GM12878 (cell line): ENCODE measurements around the gene NLGN3. TPM values are rescaled to one million over a fixed set of nuclear protein-coding genes. Genes with fewer than 3 reads are reported as not detected.

Experiments
- ATAC-seq: fragments of 200-7000 bp; cut with Tn5 transposase; 3 replicates; pipeline ENCODE4 v1.9.1; 2020; ENCODE audit warnings: mild to moderate bottlenecking, moderate library complexity
- BruUV-seq: library from RNA; stranded (reverse); fragments of 400-500 nt; replicated peaks from 2 replicates; lab custom pipeline; 2021; lab: Mats Ljungman, UMichigan
- CTCF ChIA-PET: fragments of 300-600 bp; sonication (Branson Sonifier 250); formaldehyde crosslinking; extraction: SDS; loops from one replicate; lab custom pipeline; 2021; ENCODE audit warnings: inconsistent platforms; lab: Yijun Ruan, JAX
- POLR2A ChIA-PET: fragments of 350-600 bp; formaldehyde crosslinking; extraction: SDS; loops from one replicate; lab custom pipeline; 2021; ENCODE audit warnings: inconsistent platforms; lab: Charles Lee
- RAD21 ChIA-PET: fragments of 300-600 bp; sonication (Branson Sonifier 250); formaldehyde crosslinking; loops from one replicate; lab custom pipeline; 2023; ENCODE audit warnings: antibody characterized with exemption; ENCODE audit not compliant: unreplicated experiment; lab: Charles Lee
- SMC1A ChIA-PET: fragments of 300-600 bp; sonication (Branson Sonifier 250); formaldehyde crosslinking; loops from one replicate; lab custom pipeline; 2023; ENCODE audit not compliant: unreplicated experiment, uncharacterized antibody; lab: Charles Lee
- DNase-seq: peaks from one replicate; pipeline ENCODE4 v3.0.0-alpha.2; 2011; ENCODE audit warnings: low read depth, low spot score
- FAIRE-seq: peaks from 3 replicates; lab custom pipeline; 2011; peaks lifted over from hg19 to GRCh38; lab: Jason Lieb, UNC
- H2AFZ ChIP-seq: 2 replicates; pipeline ENCODE4 v1.6.0; 2011; ENCODE audit warnings: low read depth, low read length, control low read depth; ENCODE audit not compliant: control insufficient read depth
- H3K27ac ChIP-seq: 2 replicates; pipeline ENCODE4 v1.5.1; 2011; ENCODE audit warnings: control low read depth; ENCODE audit not compliant: control insufficient read depth, insufficient read depth
- H3K27me3 ChIP-seq, 2 experiments: replicated peaks in 1 of 2; 2 replicates each; pipeline versions ENCODE4 v1.6.0 to v1.6.1; 2011; ENCODE audit warnings: low read length in 1 of 2; ENCODE audit not compliant: control insufficient read depth in 2 of 2, insufficient read depth in 2 of 2
- H3K36me3 ChIP-seq, 2 experiments: 2 replicates each; pipeline ENCODE4 v1.5.1; 2011; ENCODE audit warnings: low read length in 1 of 2; ENCODE audit not compliant: control insufficient read depth in 2 of 2, insufficient read depth in 2 of 2
- H3K4me1 ChIP-seq: 2 replicates; pipeline ENCODE4 v1.6.1; 2011; ENCODE audit warnings: mild to moderate bottlenecking, low read length, moderate library complexity, mixed read lengths; ENCODE audit not compliant: control insufficient read depth, insufficient read depth
- H3K4me2 ChIP-seq: 2 replicates; pipeline ENCODE4 v1.6.0; 2011; ENCODE audit warnings: control low read depth; ENCODE audit not compliant: control insufficient read depth, insufficient read depth
- H3K4me3 ChIP-seq: fragments of 200-600 bp; sonication (generic); 2 replicates; pipeline ENCODE4 v1.5.1; 2016
- H3K79me2 ChIP-seq: 2 replicates; pipeline ENCODE4 v1.6.0; 2011; ENCODE audit warnings: low read length; ENCODE audit not compliant: control insufficient read depth, insufficient read depth
- H3K9ac ChIP-seq: 2 replicates; pipeline ENCODE4 v1.8.0; 2011; ENCODE audit warnings: low read length, control low read depth, mixed read lengths; ENCODE audit not compliant: control insufficient read depth, insufficient read depth
- H3K9me3 ChIP-seq: replicated peaks from 3 replicates; pipeline ENCODE4 v1.5.1; 2011; ENCODE audit warnings: mild to moderate bottlenecking, low read length; ENCODE audit not compliant: control insufficient read depth, insufficient read depth
- H4K20me1 ChIP-seq: 2 replicates; pipeline ENCODE4 v1.6.0; 2011; ENCODE audit not compliant: control insufficient read depth, insufficient read depth
- BCL11A ChIP-seq: IDR thresholded peaks from 2 replicates; pipeline ENCODE4 v1.6.1; 2011; ENCODE audit warnings: low read depth, low read length
- CBX5 ChIP-seq: sonication (generic); IDR thresholded peaks from 2 replicates; pipeline ENCODE4 v1.6.1; 2016; ENCODE audit warnings: low read depth, moderate library complexity, mild to moderate bottlenecking, inconsistent platforms
- EGR1 ChIP-seq, 2 experiments: IDR thresholded peaks; 1 replicate in 1 of 2; 2 replicates in 1 of 2; pipeline ENCODE4 v1.6.1; 2011 to 2012; ENCODE audit warnings: low read depth in 2 of 2, low read length in 2 of 2, borderline replicate concordance in 1 of 2, mild to moderate bottlenecking in 1 of 2, moderate library complexity in 1 of 2
- HCFC1 ChIP-seq: fragments of 150-350 bp; IDR thresholded peaks from 2 replicates; pipeline ENCODE4 v1.6.1; 2014; ENCODE audit warnings: low read length
- MAX ChIP-seq: IDR thresholded peaks from 2 replicates; pipeline ENCODE4 v1.6.1; 2012; ENCODE audit warnings: low read depth, low read length, improper control_type of control experiment
- POLR2AphosphoS5 ChIP-seq: IDR thresholded peaks from 2 replicates; pipeline ENCODE4 v1.6.1; 2011; ENCODE audit warnings: mild to moderate bottlenecking, low read length, inconsistent platforms
- SIN3A ChIP-seq: IDR thresholded peaks from 2 replicates; pipeline ENCODE4 v1.6.1; 2012; ENCODE audit warnings: low read depth, low read length, improper control_type of control experiment
- SKIL ChIP-seq: fragments of 450-650 bp; IDR thresholded peaks from 2 replicates; pipeline ENCODE4 v1.6.1; 2017; ENCODE audit warnings: mild to moderate bottlenecking, low read depth, inconsistent platforms; ENCODE audit not compliant: poor library complexity, severe bottlenecking
- SMC3 ChIP-seq: IDR thresholded peaks from 2 replicates; pipeline ENCODE4 v1.6.1; 2011; ENCODE audit warnings: low read length, improper control_type of control experiment, borderline replicate concordance
- SUPT20H ChIP-seq: IDR thresholded peaks from 2 replicates; pipeline ENCODE4 v1.6.1; 2011; ENCODE audit warnings: low read depth, mild to moderate bottlenecking, low read length, moderate library complexity, borderline replicate concordance; ENCODE audit not compliant: control insufficient read depth
- ZBTB33 ChIP-seq: fragments of 450-650 bp; IDR thresholded peaks from 2 replicates; pipeline ENCODE4 v1.6.1; 2017; ENCODE audit warnings: mild to moderate bottlenecking
- ZBTB4 ChIP-seq: fragments of 450-650 bp; formaldehyde crosslinking; IDR thresholded peaks from 2 replicates; pipeline ENCODE4 v1.4.0; 2022; ENCODE audit warnings: mild to moderate bottlenecking, moderate library complexity
- ZNF24 ChIP-seq: fragments of 450-650 bp; IDR thresholded peaks from 2 replicates; pipeline ENCODE4 v1.6.1; 2017; ENCODE audit warnings: antibody characterized with exemption, mild to moderate bottlenecking
- ZNF622 ChIP-seq: fragments of 450-650 bp; IDR thresholded peaks from 2 replicates; pipeline ENCODE4 v1.6.1; 2017; ENCODE audit warnings: mild to moderate bottlenecking, inconsistent platforms
- WGBS: methylation state at CpG from one replicate; pipeline ENCODE4 v1.1.6; 2016; ENCODE audit warnings: low lambda C conversion rate; ENCODE audit not compliant: insufficient replicate concordance, insufficient coverage; ENCODE audit errors: missing lambda C conversion rate; 5-methylcytosine and 5-hydroxymethylcytosine counted together
- in situ Hi-C: fragments of 300-500 bp; cut with MboI; formaldehyde crosslinking; loops from 9 replicates; pipeline ENCODE4 v1.14.3; 2018; ENCODE audit warnings: mixed read lengths
- intact Hi-C: fragments of 100-400 bp; cut with micrococcal nuclease; formaldehyde crosslinking; loops from one replicate; pipeline ENCODE4 v1.14.2; 2022; ENCODE audit not compliant: unreplicated experiment
- polyA plus RNA-seq, 11 experiments: library from polyadenylated mRNA; depleted of rRNA in 4 of 11; unstranded in 6 of 11; stranded (reverse) in 5 of 11; fragments of >200 nt; fragmentation: Nextera tagmentation in 4 of 11; fragmentation: Illumina TruSeq in 1 of 11; extraction: Ambion mirVana in 4 of 11; extraction: Trizol in 1 of 11; gene quantifications; 1 replicate in 1 of 11; 2 replicates in 10 of 11; pipeline versions ENCODE4 v1.2.1 to v1.2.3, GENCODE V29; 2011 to 2016; ENCODE audit warnings: inconsistent platforms in 2 of 11, missing spikeins in 2 of 11, low read depth in 1 of 11
- total RNA-seq, 4 experiments: library from RNA; depleted of rRNA in 3 of 4; stranded (reverse); fragments of >200 nt in 3 of 4; fragmentation: Illumina TruSeq in 1 of 4; extraction: Trizol in 1 of 4; gene quantifications; 2 replicates each; pipeline versions ENCODE4 v1.2.1 to v1.2.3, GENCODE V29; 2013 to 2021

NLGN3 gene
- total and polyA plus RNA-seq, 10 of the 15 experiments (the other 5 are each of a cell fraction or from before 2014, with no cell fraction given) = 0.07 to 0.73 (median 0.28) TPM

- Histone ChIP-seq H3K4me2 (no peak overlapping the region), H3K79me2 (no peaks in the 10 kb centered on the region; the same call in 1 of the 2 replicates), H2AFZ (no peak overlapping the region), H3K4me3 (no peak overlapping the region), H3K36me3 (no peaks in the 10 kb centered on the region; a peak in 1 of 4 replicates), H3K27ac (no peak overlapping the region), H3K4me1 (no peaks in the 10 kb centered on the region), H3K27me3 (no peaks in the 10 kb centered on the region), H3K9me3 (no peaks in the 10 kb centered on the region), H3K9ac (no peak overlapping the region), H4K20me1 (no peaks in the 10 kb centered on the region)
- ChIA-PET RAD21 (no interaction called here), SMC1A (no interaction called here), CTCF (no interaction called here), POLR2A (interaction anchor here (7.8 kb wide), 1 partner anchor 13 kb away, joined by 76 read pairs; no protein-coding TSS in a partner anchor)
- in situ Hi-C loops (no loop called here), intact Hi-C loops (loop anchor here (5.0 kb wide), 1 partner anchor 68 kb away; the partner anchor contains the start of gene ZMYM3)
- no peak for ATAC-seq
- DNase-seq = no peak
- WGBS = 32% methylated on average over 5 of the region's 5 CpGs
- FAIRE-seq = no peak
- BruUV-seq = no TSS peak
- no peak for TF ChIP-seq ZNF24
- no peak for TF ChIP-seq ZBTB33
- TF ChIP-seq SIN3A = no peak
- TF ChIP-seq BCL11A = no peak
- no peak for TF ChIP-seq SKIL
- no peak for TF ChIP-seq SMC3
- TF ChIP-seq HCFC1 = no peak
- TF ChIP-seq POLR2AphosphoS5 = no peak
- TF ChIP-seq EGR1 (IDR thresholded peaks at IDR 0.05; ENCODE audit: borderline replicate concordance in 1 of 2, low read depth in 2 of 2, low read length in 2 of 2) = no peak
- TF ChIP-seq CBX5 = no peak
- no peak for TF ChIP-seq MAX
- no peak for TF ChIP-seq ZBTB4 (CRISPR knock-in tag)
- TF ChIP-seq SUPT20H = no peak
- TF ChIP-seq ZNF622 = no peak
Observed at GRCh38 chrX:71184092-71184491, 39.5 kb downstream of the NLGN3 start.
